WI38 (cell line): Measurements from ENCODE around the gene CIITA.

Experiments used
- H3K4me3 ChIP-seq: 2 replicates; pipeline ENCODE4 v1.5.1; 2011; ENCODE audit warnings: low read depth, mild to moderate bottlenecking, control low read depth, low read length
- CTCF ChIP-seq: IDR thresholded peaks from 2 replicates; pipeline ENCODE4 v1.5.1; 2012; ENCODE audit warnings: low read depth, mild to moderate bottlenecking, control low read depth, low read length

CIITA gene

DNA sequence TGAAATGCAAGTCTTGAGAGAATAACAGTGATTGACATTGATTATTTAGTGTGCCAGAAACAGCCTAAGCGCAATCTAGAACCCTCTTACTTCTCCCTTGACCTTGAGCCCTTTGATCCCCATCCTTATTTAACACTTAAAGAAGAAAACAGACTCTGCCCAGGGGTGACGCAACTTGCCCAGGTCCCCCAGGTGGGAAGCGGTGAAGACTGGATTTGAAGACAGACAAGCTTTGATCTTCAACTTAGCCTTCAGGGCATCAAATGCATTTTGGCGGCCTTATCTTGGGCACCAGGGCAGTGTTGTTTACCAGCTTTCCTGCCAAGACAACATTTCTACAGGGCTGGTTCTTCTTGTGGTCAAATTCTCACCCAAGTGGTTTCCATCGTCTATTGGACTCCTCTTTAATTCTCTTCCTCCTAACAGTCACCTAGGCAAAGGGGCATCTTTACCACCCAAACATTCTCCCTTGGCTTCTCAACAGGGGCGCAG, 8.9 kb upstream of the CIITA start:
- TF ChIP-seq CTCF, result no peak
- H3K4me3 ChIP-seq, result no peak overlapping the region

- no peak overlapping the region for H3K4me3 ChIP-seq
- no peak for TF ChIP-seq CTCF
Observed at GRCh38 chr16:10868596-10869469, 8.2 kb upstream of the CIITA start.

DNA sequence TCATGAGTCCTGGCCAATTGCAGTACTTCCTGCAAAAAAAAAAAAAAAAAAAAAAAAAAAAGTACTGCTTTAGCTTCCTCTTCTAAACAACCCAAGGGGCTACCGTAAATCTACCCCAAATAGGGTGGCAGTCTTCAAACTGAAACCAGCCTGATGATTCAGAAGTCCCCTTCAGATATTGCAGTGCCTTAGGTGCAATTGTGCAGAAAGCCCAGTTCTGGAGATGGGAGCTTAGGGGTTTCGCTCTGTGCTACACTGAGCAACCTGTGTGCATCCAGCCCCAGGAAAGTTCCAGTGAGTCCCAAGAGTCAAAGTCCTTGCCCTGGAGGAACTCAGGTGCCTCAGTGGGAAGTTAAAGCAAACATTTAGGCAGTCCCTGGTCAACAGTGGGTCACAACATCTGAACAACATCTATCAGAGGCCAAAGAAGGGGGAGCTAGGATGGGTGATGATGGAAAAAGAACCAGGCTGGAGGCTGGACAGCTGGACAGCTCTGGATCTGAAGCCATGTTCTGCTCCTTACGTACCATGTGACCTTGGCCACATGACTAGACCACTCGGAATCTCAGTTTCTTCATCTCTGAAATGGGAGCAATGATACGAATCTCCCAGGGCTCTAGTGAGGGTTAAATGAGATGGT, 6.7 kb upstream of the CIITA start:
- H3K4me3 ChIP-seq, result no peak overlapping the region
- no peak for TF ChIP-seq CTCF

GRCh38 chr16:10870808-10871156, 6.2 kb upstream of the CIITA start:
- TF ChIP-seq CTCF, result no peak
- H3K4me3 ChIP-seq, result no peak overlapping the region

- no peak for TF ChIP-seq CTCF
- no peak overlapping the region for H3K4me3 ChIP-seq
Observed at GRCh38 chr16:10871157-10871991, 5.6 kb upstream of the CIITA start.

DNA sequence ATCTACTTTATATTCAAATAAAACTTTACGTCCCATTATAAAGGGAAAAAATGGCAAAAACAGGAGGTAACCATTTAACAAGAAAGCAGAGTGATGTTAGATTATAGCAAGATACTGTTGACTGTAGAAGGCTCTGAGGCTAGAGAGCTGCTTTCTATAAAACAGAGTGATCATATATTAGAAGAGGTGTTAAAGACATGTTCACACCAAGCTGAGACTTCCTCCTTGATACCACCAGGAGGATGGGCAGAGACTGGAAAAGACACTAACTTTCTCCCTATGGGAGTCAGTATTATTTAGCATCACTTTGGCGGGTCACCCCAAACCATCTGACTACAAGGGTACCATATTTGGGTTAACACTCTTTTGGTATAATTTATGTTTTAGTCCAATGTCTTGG, 687 bp upstream of the CIITA start:
- no peak for TF ChIP-seq CTCF
- no peak overlapping the region for H3K4me3 ChIP-seq
